NCI-H510A (cell line): Measurements from ENCODE around the gene WEE2.

ENCODE experiments used
- DNase-seq: peaks from one replicate; lab custom pipeline; 2025; lab: John Stamatoyannopoulos, UW

WEE2 gene

DNA sequence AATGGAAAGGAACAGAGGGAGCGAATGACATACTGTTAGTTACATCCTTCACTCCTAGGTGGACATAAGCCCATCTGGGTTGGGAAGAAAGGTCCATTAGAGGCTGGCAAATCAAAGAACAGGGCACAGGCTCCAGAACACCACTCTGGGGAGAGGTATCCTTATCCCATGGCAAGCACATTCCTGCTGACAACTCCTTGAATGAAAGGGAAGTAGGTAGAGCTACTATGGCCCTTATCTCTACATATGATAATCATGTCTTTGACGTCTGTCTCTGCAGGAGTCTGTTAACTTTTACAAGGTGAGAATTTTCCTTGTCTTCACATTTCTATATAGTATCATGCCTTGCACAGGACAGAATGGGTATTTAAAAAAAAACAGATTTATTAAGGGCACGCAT lies 16.6 kb upstream of the WEE2 start:
- DNase-seq, result no peak

DNA sequence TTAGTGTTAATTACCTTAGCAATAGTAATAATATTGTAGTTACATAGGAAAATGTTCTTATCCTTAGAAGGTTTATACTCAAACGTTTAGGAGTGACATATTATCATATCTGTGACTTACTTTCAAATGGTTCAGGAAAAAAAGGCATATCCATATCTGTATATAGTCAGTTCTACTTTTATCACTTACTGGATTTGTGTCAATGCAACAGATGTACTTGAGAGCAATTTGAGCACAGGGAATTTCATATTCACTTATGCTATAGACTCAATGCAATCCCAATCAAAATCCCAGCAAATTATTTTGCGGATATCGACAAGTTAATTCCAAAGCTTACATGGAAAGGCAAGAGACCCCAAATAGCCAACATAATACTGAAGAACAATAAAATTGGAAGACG lies 16.2 kb upstream of the WEE2 start:
- DNase-seq, result no peak

DNA sequence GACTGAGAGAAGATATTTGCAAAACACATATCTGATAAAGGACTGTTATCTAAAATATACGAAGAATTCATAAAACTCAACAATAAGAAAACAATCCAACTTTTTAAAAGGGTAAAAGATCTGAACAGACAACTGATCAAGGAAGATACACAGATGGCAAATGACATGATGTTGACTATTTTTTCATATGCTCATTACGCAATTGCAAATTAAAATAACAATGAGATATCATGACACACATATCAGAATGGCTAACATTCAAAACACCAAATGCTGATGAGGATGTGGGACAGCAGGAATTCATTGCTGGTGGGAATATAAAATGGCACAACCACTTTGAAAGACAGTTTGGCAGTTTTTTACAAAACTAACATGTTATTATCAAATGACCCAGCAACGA lies 15.1 kb upstream of the WEE2 start:
- DNase-seq, result no peak

DNA sequence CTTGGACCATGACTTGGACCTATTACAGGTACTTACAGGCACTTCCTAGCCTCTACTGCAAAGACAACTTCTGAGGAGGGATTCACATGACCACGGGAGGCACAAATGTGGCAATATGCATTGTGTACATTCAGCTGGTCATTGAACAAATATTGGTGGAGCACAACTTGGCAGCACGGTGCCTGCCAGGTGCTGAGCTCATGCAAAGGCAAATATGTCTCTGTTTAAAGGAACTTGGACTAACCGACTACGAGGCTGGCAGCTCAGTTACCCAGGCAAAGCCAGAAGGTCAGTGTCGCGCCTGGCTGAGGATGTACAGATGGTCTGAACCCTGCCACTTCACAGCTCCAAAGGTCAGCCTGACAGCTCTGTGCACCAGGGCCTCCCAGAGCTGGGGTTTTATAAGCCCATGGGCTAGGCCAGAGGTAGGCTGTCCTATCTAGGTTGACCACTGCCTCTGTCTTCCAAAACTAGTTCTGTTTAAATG lies 12.3 kb upstream of the WEE2 start:
- DNase-seq, result no peak

DNA sequence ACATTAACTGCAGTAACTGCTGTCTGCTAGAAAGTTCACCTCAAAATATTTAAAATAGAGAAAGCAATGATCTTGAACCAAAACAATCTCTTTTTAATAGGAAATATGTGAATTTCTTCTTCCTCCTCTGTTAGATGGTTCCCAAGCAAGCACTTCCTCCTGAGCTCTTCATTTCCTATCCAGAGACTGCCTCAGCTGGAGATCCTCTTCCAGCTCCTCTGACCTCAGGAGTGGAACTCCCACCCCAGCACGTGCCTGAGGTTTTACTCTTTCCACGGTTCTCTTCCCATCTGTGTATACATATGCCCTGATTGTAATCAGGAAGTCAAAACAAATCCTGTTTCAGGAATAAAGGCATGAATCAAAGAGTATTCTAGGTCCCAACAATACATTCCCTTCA lies 11.8 kb upstream of the WEE2 start:
- no peak for DNase-seq

DNA sequence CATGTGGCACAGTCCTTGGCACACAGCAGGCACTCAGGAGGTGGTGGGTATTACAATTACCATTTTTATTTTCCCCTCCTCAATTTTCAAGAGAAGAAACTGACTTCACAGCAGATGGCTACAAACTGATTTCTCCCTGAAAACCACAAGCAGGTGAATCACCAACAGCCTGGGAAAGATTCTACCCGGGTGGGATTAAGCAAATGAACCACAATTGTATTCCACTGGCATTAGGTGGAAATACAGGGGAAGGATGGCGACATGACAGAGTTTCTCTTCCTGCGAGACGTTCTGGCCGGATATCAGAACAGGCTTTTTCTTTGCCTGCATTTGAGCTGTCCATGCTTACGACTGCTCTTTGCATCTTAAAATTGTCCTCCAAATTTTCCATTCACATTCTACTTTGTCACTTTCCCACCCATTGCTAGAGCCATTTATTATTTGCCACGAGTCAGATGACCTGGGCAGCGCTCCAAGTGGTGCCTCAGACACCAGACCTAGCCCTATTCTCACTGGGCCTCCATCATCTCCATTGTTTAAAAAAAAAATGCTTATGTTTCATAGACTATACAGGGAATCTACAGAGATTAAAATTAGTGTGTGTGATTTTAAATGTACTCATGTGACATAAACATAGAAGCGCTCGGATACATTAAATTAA lies 10.8 kb upstream of the WEE2 start:
- DNase-seq, result no peak

DNA sequence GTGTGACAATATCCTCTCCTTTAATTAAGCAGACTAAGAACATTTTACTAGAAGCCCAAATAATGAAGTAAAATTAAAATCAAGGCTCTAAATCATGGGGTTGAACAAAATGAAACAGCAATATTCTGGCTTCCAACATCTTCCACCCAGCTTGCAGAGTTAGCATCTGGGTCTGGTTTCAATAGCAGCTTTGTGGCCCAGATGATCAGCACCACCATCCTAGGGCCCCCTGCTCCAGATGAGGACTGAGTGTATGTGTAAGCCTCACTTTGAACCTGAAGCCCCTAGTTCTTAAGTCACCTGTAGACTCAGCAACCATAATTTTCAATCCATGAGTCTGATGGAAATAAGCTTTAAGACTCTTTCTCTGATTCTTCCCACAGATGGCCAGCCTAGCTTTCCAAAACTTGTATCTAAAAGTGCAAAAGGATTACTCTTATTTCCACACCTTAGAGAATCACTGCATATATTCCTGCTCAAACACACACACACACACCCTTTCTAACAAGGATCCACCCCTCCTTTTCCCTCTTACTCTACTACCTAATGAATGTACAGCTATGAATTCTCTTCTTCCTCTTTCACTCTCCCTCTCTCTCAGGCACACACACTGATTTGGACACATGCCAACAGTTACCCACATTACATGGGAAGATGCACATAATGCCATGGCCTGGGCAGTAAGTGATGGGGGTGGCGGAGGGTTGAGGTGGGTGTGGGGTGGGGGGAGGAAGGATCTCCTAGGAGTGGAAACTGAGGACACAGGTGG lies 9.7 kb upstream of the WEE2 start:
- no peak for DNase-seq

DNA sequence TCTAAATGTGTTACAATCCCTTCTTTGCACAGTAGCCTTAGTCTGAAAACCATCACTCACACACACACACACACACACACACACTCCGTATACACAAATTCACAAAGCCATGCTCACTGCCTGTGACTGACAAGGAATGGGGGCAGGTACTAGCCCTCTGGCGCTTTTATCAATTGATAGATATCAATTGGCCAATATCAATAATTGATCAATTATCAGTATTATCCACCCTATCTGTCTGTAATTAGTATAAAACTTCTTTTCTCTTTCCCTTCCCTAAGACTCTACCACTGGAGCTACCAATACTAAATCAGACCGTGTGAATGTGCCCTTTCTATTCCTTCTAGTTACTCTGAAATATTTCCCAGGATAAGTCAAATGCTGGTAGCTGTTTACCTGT lies 8.3 kb upstream of the WEE2 start:
- no peak for DNase-seq

DNA sequence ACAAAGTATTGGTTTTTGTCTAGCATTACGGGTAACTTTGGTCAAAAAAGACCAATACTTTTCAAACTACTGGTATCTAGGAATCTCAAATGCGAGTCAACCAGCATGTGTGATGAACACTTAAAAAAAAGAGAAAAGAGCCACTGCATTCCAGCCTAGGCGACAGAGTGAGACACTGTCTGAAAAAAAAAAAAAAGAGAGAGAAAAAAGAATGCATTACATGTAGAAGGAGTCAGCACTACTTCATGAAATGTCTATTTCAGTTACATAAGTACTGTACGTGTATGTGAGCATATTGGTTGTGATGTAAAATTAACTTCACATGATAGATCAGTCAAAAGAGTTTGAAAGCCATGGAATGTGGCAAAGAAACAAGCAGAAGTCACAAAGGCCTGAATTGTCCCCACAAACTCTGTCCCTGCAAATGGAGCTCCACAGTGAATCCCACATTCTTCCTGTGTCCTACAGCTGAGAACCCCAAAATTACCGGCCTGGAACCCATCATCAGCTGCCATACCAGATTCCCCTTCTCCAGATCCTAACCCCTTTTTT lies 7.8 kb upstream of the WEE2 start:
- DNase-seq, result no peak

DNA sequence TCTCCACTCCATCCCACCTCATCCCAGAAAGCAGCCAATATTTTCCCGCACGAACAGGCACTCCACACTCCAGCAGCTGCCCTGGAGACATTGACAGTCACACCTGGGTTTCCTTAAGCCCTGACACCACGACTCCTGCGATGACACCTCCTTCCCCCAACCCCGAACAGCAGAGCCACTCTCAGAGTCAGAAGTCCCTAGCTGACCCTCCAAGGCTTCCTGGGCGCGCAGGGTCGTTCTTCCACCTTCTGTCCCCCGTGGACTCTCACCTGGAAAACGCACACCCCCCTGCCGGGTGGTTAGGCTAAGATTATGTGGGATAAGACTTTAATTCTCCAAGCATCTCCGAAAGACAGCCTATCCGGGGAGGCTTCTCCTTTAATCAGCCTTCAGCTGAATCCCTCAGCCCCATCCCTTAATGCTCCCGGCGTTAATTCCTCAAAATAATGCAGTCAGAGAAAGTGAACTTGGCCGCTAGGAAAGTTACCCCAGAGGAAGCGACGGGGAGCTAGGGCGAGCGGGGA lies 7.2 kb upstream of the WEE2 start:
- no peak for DNase-seq

DNA sequence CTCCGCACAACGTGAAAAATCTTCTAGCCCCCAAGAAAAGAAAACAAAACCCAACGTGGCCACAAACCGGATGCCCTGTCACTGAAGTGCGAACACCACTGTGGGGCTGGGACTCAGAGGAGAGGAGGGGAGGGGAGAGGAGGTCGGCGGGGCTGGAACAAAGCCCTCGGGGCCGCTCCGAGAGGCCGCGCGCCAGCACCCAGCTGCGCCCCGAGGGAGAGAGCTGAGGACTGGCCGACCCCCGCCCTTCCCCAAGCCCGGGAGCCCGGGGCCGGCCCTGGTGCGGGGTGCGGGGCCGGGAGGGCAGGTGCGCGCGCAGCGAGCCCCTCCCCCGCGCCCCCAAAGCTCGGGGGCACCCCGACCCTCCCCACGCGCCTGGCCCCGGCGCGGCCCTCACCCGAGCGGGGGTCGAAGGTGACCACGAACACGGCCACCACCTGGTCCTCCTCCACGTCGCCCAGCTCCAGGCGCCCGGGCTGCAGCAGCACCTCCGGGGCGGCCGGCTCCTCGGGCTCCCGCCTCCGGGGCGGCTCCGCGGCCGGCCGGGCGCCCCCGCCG lies 6.6 kb upstream of the WEE2 start:
- DNase-seq, result no peak

DNA sequence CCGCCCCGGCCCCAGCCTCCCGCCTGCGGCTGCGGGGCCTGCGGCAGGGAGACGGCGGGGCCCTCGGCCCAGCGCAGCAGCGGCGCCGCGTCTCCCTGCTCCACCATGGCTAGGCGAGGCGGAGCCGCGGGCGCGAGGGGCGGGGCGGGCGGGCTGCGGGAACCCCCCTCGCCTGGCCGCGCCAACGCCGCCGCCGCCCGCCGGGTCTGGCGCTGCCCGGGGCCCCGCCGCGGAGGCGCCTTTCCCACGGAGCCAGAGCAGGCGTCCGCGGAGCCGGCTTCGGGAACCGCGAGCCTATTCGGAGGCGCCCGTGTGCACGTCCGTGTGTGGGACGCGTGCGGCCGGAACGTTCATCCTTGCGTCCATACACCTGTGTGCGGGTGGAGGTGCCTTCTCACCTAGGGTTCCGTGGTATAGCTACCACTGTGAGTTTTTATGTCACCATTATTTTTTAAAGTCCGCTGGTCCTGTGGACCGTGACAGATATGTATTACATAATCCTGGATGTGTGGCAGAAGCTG lies 6.0 kb upstream of the WEE2 start, which contains the start of gene DENND11:
Gene DENND11, minus strand, starts transcription at position 120 of the 521 bp plus-strand sequence. Its CDS starts 13 bp downstream, at position 107.
- DNase-seq, result no peak

DNA sequence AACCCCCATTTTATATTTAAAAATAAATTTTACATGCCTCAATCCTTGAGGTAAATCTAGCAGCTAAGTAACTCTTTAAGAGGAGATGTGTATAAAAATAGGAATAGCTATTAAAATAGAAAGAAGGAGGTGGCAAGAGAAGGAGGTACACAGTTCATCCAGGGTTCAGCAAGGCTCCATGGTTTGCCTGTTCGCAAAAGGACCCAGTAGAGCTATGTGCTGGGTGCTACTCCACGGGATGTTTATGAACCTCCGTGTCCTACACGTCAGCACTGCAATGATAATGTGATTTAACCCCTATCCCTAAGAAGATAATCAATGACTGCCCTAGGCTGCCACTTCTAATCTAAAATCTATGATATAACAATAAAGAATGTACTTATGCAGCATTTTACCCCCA lies 5.3 kb upstream of the WEE2 start:
- no peak for DNase-seq

DNA sequence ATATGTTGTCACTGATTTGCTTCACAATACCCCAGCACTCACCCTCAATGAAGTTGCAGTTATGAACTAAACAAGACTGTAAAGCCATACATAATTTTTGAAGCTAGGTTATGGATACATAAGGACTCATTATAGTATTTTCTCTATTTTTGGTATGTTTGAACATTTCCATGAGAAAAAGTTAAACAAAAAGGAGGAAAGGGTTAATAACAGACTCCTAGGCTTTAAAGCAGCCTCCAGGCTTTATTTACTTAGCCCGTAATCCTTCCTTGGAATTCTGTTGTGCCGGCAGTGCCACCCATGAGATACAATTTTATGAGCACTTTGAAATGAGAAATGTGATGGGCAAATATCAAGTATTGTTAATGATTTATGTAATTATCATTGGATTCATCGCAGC lies 4.0 kb upstream of the WEE2 start:
- DNase-seq, result no peak

DNA sequence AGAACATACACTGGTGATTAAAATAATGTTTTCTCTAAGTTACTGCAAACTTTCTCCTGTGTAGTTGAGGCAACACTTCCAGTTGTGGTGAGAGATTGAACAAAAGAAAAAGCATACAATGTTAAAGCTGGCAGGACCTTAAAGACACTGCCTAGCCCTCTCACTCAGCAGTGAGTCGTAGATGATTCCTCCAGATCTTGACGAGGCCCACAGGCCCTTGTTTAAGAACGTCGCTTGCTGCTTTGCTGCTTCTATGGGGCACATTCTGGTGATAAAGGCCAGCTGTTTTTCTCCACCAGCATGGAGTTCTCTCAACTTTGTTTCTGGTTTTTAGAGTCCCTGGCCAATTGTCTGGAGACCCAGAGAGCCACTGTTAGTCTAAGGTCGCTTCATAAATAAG lies 3.4 kb upstream of the WEE2 start:
- DNase-seq, result no peak

DNA sequence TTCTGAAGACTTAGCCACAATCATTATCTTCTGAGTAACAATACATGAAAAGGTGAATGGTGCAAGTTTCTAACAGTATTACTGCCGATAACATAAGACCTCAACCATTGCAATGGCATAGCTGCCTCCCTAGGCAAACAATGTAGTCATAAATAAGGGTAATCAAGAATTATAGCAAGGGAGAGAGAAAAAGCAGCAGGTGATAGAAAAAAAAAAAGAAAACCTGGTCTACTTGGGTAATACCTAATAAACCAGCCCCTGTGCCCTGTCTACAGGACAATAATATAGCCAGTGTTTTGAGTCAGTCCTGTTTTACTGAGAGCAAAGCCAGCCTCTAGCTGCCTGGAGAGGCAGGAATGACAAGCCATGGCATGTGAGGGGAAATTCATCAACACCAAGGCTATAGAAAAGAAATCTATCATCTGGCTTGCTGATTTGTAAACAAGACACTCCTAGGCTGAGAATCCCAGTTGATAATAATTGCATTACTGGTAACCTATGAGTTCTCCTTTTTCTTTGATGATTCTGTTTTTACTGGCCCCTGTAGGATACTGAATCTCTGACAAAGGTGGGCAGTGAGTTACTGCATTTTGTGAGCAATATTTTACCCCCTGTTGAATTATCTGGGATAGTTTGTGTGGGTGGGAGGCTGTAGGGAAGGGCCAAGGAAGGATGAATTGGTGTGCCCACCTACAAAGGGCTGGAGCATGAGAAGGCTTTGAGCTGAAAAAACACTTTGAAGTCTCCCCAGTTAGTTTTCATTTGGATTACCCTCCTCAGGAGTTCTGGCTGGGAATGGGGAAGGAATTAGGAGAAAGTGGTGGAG lies 1.7 kb upstream of the WEE2 start:
- DNase-seq, result no peak

DNA sequence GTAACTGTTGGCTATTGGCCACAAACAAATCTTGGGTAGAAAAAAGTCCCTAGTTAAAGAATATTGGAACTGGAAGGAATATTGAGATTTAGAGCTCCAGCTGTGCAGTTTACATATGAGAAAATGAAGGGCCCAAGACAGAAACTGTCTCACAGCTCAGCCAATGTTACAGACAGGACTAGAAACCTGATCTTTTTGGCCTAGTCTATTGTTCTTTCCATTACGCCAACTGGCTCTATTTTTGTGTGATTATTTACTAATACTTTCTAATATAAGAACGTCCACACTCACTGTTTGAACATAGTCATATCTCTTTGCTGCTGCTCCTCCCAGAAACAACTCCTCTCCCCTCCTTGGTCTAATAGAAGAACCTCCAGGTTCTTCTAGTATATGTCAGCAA lies 1.2 kb downstream of the WEE2 start:
- DNase-seq, result no peak

DNA sequence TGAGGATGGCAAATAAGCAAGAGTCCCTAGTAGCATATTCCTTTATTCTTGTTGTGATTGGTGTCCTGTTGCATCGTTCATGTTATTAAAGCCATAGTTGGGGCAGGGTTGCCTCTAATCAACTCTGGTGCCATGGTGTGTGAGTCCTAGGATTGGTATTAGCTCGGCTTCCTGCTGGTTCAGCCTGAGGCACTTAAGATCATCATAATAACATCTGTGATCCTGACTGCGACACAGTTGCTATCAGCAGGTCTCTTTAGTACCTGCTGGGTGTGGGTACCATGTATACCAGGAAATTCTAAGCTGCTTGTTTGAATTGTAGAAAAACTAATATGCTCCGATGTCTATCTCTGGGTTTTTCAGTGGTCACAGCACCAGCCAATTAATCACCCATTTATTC lies 1.6 kb downstream of the WEE2 start:
- DNase-seq, result no peak

DNA sequence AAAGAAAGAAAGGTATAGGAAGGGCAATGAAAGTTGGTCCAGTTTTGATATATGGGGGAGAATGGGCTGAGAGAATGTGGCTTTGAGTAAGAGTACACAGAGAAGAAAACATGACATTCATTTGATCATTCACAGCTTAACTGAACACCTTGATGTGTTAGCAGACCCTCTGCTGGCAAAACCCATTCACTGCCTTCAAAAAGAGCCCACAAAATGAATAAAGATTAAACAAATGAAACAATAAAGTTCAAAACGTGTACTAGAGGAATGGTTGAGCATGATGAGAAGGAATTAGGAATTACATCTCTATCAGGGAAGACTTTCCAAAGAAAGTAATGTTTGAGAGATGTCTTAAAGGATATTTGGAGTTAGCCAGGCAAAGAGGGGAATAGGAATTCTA lies 2.1 kb downstream of the WEE2 start:
- no peak for DNase-seq

DNA sequence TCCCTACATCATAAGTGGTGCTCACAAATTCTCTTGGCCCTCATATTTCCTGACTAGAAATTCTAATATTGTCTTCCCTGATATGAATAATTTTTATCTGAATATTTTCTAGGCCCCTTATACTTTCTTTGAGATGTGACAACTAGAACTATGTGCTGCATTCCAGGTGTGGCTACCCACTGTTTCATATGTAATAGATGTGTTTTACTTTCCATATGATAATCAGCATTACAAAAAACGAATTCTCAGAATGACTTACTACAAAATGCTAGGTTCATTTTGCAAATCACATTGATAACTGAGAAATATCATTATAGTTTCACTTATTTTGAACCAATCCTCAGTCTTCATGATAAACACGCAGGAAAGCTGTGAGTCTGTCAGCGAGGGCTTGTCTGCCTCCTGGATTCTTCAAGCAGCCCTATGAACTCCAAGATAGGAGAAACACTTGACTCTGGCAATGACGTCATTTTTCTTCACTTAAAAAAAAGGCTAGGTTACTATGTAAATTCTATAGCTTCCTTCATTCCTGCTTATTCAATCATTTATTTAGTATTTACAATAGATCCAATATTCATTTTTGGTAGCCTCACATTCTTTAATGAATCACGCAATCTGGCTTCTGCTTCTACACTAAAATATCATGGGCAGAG lies 4.6 kb downstream of the WEE2 start:
- no peak for DNase-seq

DNA sequence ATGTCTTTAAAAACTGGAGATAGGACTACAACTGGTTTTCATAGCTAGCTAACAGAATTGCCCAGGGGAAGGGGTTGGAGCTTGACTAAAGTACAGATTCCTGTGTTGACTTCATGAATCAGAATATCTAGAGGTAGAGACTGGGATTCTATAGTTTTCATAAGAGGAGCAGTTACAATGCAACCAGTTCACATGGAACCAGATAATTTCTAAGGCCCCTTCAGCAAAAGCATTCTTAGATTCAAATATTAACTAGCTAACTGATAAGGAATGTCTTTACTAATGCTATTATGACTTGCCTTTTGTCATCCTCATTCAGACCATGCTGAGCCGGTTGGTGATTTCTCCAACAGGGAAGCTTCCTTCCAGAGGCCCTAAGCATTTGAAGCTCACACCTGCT lies 5.7 kb downstream of the WEE2 start:
- no peak for DNase-seq
